Putamen (tissue), 1 donor: ENCODE results near the gene EGLN1.
"Not testable (repeated sequence)": the region's sequence is repeated elsewhere in the genome, so short reads cannot be mapped to it uniquely, and the experiment has no call there.

Experiments
- DNase-seq: peaks from one replicate; pipeline ENCODE4 v3.0.0-alpha.2; 2016; ENCODE audit warnings: low spot score

The EGLN1 gene

DNA sequence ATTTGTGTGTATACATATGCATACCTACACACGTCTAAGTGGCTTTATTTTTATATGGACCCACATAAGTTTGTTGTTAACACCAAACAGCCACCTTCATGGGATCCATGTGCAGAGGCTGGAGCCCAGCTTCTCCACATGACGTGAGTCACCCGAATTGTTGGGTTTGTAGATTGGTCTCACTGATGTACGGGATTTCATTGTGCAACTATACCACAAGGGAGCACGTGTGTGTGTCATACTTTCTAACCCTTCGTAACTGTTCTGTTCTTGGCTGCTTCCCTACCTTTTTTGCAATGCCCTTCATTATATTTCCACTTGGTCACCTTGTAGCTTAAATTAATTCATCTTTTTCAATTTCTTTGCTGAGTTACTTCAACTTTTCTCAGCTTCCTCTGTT is 63.0 kb downstream of the EGLN1 start:
- DNase-seq = no peak

DNA sequence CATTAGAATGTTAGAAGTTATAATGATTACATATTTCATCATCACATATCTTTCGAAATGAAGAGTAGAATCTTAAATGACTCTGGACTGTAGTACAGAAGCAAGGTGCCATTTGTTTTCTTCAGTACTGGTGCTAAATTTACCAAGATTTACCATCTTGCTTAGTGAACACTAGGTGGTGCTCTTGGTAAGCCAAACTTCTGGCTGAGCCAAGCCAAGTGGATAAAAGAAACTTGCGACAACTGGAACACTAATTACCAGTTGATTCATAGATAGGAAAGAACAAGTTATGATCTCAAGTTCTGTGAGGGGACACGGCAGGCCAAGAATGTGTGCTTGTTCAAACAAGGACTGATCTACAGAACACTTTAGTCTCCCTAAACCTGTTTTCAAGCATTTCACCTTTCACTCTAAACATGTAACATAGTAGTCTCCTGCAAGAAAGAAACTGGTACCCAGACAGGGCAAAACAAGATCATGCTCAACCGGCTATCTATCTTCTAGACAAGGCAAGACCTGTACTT is 64.2 kb downstream of the EGLN1 start:
- DNase-seq = peak; percentile 58

DNA sequence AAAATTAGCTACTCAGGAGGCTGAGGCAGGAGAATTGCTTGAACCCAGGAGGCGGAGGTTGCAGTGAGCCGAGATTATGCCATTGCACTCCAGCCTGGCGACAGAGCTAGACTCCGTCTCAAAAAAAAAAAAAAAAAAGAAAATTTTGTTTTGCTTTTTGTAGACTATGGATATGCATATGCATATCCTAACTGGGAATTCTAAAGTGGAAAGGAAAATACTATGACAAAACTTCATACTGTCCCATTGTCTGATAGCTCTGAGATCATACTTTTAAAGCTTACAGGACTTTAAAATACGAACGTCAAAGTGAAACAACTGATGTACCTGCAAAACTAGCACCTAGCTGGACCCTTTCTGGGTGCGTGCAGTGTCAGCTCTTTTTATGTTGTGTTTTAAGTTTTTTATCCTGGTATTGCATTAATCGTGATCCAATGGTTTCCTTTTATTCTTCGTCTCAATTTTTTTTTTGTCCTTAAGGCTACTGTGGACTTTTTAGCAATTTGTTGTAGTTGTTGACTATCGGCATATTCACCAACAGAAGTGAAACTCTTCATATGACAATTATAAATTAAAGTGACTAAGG is 64.8 kb downstream of the EGLN1 start:
- no peak for DNase-seq

DNA sequence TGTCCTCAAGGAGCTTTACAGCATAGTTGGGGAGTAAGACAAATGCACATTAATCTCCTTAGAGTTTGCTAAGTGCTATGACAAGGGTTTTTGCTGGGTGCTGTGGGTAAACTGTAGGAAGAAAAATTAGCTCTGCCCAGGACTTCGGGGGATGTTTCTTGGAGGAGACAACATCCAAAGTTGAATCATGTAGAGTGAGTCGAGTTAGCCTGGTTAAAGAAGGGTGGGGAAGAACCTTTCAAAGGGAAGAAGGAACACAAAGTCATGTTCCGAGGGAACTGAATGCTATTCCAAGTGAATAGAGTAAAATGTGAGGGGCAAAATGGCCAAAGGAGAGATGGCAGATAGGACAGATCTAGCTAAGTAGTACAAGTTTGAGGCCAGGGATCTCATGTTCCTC is 66.9 kb downstream of the EGLN1 start:
- no peak for DNase-seq

DNA sequence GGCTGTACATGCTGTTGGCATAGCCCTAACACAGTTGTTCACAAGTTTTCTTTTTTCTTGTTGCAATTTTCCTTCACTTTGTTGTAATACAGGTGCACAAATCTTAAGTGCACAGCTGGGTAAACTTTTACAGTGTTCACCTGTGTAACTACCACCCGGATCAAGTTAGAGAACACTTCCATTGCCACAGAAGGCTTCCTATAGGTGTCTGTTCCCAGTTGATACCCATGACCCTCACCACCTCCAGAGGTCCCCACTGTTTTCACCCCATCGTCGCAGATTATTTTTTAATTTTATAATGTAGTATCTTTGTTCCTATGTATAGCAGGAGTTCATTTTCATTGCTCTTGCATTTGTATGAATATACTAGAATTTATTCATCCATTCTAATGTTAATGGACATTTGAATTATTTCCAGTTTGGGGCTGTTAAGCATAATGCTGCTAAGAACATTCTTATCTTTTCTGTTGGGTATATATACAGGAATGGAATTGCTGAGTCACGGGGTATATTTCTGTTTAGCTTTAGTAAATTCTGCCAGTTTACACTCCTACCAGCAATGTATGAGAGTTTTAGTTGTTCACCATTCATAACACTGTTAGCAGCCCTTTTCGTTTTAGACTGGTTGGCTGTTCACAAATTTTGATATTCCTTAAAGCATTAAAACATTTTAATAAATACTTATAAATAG is 67.6 kb downstream of the EGLN1 start:
- no peak for DNase-seq

DNA sequence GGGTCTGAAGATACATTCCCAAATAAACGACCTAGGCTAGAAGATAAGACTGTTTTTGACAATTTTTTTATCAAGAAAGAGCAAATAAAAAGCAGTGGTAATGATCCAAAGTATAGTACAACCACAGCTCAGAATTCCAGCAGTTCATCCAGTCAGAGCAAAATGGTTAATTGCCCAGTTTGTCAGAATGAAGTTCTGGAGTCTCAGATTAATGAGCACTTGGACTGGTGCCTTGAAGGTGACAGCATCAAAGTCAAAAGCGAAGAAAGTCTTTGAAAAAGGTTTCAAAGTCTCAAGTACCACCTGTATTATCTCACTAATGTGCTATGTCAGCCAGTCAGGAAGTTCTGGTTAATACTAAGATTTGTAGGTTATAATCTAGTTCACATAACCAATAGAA is 69.0 kb downstream of the EGLN1 start:
- no peak for DNase-seq

DNA sequence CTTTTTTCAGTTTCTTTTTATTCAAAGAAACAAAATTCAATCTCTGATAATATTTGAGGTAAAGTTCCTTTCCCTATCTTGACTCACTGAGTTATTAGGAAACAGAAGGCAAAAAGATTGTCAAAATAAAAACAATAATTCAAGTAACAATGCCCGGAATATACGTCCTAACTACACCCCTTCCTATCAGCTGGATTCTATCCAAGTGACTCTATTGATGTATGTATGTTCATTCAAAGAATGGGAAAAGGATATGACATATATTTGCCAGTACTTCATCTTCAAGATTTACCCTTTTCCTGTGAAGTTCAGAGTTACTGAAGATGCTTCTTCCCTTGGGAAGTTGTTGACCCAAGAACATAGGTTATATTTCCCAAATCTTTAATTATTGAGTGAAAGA is 70.3 kb downstream of the EGLN1 start:
- DNase-seq = no peak

DNA sequence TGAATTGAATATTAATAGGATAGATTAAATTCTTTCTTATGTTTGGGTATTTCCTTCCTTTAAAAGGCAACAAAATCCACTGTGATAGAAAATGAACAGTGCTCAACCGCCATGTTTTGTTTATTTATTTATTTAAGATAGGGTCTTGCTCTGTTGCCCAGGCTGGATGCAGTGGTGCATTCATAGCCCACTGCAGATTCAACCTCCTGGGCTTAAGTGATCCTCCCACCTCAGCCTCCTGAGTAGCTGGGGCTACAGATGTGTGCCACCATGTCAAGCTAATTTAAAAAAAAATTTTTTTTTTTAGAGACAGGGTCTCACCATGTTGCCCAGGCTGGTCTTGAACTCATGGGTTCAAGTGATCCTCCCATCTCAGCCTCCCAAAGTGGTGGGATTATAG is 73.2 kb downstream of the EGLN1 start:
- not testable (repeated sequence) for DNase-seq

DNA sequence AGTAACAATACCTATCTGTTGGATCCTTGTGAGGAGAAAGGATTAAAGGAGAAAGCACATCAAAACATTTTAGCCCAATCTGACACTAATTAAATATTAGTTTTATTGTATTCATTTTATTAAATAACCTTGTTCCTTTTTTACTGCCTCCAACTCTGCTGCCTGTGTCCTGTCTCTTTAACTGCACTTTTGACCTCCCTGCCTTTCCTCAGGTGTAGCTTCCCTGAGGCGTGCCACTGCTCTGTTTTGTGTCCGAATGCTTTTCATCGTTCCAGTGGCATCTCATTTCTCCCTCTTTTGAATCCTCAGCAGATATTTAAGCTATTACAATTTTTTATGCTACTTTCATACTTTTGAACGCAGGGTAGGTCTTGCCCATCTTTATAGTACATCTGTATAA is 73.6 kb downstream of the EGLN1 start:
- no peak for DNase-seq

DNA sequence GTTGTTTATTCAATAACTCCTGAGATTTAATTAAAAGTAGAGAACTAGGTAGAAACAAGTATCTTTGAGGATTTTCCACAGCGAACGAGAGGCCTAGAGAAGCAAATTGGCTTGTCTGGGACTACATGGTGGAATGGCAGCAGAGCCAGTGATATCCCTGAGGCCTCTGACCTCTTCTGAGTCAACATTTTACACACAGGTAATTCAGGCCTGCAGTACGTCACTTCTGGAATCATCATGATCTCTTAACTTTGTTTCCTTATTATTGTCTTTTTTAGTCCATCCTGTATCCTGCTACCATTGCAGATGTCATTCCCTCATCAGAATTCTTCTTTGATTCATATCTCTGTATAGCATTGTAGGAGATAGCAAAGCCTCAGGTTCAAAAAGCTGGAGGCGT is 74.1 kb downstream of the EGLN1 start:
- no peak for DNase-seq

DNA sequence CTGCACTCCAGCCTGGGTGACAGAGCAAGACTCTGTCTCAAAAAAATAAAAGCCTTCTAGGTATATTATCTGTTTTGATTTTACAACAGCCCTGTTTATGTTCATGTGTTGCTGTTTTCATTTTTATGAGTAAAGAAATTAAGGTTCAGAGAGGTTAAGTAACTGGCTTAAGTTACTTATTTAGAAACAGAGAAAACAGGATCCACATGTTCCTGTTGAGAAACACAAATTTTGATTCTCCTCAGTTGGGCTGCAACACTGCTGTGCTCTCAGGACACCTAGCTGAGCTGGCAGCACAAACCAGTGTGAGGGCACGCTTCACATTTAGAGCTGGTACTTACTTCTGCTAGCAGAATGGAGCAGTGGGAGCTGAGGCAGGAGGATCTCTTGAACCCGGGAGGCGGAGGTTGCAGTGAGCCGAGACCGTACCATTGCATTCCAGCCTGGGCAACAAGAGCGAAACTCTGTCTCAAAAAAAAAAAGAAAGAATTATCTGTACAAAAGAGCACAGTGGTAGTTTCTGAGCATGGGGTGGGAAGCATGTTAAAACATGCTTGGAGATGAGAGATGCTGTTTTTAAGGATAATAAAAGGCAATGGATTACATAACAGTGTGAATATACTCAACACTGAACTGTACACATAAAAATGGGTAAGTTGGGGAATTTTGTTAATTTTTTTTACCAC is 81.6 kb downstream of the EGLN1 start:
- no peak for DNase-seq

DNA sequence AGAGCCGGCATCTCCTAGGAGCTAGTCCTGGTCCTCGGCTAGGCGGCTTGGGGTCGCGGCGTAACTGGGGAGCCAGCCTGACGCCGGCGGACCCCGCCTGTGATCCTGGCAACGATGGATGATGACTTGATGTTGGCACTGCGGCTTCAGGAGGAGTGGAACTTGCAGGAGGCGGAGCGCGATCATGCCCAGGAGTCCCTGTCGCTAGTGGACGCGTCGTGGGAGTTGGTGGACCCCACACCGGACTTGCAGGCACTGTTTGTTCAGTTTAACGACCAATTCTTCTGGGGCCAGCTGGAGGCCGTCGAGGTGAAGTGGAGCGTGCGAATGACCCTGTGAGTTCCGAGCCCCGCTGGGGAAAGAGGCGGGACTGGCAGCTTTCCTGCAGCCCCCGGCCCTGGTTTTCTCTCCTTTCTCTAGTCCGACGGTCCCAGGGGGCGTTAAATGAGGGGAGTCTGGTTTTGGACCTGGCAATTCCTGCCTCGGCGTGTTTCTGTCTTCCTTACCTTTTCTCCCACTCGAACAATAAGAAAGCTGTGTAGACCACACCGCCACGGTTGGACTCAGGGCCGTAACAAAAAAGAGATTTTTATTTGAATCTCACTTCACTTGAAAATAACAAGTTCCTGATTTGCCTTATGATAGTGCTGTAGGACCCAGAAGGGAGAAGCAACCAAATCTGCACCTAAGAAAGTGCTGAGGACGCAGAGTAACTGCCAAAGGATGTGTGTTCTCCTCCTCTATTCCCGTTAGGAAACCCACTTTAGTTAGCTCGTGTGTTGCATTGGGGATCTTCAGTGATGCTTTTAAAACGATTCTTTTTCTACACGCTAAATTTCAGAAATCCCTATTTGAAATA is 83.6 kb downstream of the EGLN1 start, which contains the start of gene SPRTN:
Gene SPRTN, plus strand, starts transcription at position 24 of the 859 bp plus-strand sequence. Its CDS starts 91 bp downstream, at position 115.
- DNase-seq = no peak

DNA sequence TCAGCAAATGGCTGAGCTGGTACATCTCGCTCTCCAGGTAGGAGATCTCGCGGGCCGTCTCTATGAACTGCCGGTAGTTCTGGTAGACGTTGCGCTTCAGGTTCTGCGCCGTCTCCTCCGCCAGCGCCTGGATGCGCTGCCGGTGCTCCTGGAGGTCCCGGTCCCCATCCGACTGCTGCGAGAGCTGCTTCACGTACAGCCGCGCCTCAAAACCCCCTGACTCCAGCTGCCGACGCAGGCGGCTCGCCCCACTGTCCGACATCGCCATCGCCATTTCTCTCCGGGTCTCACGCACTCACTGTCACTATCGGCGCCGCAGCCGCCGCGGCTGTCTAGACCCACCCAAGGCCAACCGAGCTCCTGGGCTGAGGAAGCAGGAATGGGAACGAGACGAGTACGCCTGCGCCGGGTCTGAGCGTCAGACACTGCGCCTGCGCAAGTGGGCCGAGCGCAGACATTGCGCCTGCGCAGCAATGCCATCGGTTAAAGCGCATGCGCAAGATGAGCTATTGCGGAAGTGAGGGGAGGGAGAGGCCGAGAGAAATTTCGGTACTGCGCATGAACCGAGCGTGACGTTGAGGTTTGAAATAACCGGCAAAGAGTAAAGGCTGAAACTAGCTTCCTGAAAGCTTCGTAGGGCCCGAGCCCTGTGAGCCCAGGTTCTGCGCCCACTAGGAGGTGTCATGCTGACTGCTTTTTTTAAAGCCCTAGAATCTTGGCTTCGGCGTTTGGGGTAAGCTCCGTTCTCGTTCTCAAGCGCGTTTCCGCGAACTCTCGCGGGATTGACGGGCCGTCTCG is 84.4 kb downstream of the EGLN1 start, which contains the start of gene EXOC8:
Gene EXOC8, minus strand, starts transcription at position 381 of the 798 bp plus-strand sequence. Its CDS starts 107 bp downstream, at position 274.
- peak; percentile 97 for DNase-seq

DNA sequence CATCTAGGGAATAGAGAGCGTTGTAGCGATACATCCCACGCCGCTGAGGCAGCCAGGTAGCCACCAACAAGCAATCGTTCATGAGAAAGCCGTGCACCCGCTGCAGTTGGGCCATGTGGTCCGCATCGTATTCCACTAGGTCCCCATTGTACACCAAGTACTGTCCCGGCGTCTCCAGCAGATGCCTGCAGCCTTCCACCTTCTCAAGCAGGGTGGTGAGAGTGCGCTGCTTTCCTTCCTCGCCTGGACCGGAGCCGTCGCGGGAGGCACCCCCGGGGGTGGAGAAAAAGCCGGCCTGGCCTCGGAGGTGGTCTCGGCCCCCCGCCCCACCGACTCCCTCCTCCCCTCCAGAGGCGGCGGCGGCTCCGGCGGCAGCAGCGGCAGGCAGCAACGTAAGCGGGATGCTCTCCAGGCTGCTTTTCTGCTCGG is 85.0 kb downstream of the EGLN1 start:
- DNase-seq = peak; percentile 6

DNA sequence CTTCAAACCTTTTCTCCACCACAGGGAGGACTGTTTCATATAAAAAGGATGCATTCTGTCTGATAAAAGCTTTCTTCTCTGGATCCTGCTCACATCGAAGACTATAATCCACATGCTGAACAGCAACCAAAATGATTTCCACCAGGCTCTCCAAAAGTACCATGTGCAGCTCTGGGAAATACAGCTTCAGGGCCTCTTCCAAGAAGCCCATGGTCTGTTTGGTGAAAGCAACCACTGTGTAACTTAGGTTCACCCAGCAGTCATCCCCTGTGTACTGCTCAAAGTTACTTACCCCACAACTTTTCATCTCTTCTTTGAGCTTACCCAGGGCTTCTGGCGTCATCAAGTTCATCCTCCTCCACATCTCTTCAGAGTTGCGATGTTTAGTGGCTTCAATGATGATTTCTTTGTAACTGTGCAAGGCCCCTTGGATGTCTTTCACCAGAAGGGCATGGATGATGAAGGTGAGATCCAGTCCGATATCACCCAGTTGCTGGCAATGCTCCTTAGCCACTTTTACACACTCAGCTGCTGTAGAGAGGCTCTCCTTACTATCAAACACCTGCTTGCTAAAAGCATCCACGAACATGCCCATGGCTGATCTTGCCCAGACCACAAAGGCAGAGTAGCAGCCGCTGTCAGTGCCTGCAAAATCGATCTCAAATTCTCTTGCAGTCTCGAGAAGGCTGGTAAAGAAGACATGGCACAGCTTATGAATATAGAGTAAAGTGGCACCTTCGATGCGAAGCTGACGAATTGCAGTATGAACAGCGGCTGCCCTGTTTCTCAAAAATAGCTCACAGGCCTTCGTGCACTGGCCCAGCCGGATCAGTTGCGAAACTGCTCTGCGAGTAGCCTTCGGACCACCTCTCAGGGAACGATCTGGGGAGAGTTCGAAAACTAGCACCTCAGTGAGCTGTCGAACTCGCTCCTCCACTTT is 86.2 kb downstream of the EGLN1 start:
- no peak for DNase-seq

DNA sequence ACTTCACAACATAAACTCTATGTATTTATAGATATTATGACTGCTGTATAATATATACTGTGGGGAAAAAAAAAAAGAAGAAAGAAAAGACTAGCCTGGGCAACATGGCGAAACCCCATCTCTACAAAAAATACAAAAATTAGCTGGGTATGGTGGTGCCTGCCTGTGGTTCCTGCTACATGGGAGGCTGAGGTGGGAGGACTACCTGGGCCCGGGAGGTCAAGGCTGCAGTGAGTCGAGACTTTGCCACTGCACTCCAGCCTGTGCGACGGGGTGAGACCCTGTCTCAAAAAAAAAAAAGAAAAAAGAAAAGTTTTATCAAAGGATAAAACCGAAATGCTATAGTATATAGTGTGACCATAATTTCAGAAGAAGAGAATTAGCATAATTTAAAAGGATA is 87.1 kb downstream of the EGLN1 start:
- no peak for DNase-seq

DNA sequence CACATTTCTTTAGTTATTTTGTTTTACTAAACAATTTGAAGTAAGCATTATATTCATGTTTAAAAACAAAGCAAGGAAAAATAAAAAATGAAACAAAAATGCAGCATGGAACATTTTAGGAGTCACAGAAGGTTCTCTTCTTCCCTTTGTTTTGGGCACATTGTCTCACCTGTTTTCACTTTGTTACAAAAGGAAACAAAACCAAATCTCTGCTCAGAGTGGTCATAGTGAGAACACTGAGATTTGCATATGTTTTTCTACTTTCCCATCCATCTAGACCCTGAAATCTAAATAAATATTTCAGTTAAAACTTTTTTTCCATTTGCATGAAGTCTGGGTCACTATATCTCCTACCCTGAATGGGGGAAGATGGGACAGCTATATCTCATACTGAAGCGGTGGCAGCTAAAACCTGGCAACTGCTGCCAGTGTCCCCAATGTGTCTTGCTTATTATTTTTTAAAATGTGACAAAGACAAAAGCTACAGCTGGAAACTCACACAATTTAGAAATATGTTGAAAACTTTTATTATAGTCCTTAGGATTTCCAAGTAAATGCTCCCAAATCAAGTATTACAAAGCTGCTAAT is 87.9 kb downstream of the EGLN1 start:
- no peak for DNase-seq

DNA sequence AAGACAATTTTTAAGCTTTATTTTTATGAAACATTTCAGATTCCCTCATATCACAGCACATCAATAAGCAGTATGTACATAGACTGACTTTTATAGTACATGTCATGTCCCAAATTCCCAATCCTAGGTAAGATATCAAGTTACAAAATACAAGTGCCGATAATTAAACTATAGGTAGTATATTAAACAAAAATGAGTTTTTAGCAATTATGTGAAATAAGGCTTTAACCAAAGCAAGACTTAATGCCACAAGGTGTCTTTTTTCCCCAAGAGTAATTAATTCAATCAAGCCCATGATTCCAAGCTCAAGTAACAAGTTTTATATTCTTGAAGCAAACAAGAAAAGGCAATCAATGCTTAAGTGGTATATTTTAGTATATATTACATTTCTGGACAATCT is 89.3 kb downstream of the EGLN1 start:
- no peak for DNase-seq

DNA sequence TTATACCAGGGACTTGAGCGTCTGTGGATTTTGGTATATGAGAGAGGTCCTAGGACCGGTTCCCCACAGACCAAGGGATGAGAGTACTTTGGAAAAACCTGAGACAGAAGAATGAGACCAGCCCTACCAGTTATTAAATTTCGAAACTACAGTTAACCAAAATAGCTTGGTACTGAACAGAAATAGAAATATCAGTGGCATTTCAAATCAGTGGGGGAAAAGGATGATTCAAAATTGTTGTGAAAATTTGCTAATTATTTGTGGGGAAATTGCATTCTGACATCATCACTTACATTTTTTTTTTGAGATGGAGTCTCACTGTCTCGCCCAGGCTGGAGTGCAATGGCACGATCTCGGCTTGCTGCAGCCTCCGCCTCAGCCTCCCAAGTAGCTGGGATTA is 92.6 kb downstream of the EGLN1 start:
- no peak for DNase-seq

DNA sequence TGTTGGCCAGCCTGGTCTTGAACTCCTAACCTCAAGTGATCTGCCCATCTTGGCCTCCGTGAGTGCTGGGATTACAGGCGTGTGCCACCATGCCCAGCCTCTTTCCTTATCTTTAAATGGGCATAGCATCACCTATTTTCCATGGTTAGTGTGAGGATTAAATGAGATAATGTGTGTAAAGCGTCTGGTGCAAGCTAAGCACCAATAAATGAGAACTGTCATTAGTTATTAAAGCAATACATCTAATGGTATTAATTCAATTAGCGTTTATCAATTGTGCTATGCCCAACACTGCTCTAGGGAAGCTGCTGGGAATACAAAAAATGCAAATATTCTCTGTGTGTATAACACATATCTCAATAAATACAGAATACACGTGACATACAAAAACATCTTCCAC is 94.5 kb downstream of the EGLN1 start:
- DNase-seq = no peak
